NCI-H345 treated with DMSO at 0.1 percent for 48 hours (cell line): ENCODE data around the gene CACNG8.
"Not testable (repeated sequence)": the region's sequence is repeated elsewhere in the genome, so short reads cannot be mapped to it uniquely, and the experiment has no call there.

Experiments used
- DNase-seq: peaks from one replicate; lab custom pipeline; 2025; ENCODE audit not compliant: unreplicated experiment; lab: John Stamatoyannopoulos, UW

The CACNG8 gene

DNA sequence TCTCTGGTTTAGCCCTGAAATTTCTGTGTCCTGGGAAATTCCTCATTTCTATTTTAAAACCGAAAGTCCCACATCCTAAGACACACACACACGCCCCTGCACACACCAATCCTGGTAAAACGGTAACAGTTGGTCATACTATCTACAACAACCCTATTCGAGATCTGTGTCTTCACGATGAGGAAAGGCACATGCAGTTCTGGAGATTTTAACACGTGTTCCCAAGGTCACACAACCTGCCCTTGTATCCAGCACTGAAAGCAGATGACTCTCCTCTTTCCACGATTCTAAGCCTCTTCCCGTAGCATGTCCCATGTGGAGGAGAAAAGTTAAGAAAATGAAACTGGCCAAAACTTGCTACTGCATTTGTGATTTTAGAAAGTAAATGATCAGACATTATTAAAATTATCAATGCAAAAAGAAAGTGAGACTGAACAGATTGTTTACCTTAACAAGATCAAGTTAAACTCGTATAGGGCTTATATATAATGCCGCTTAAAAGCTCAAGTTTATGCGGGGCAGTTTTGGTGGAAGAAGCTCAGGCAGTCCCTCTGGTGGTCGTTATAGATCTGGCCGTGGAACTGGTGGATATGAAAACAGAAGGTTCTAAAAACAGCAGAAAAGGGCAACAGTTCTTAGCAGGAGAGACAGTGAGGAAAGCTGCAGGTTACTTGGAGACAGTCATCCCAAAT, 68.3 kb downstream of the CACNG8 start:
- no peak for DNase-seq

DNA sequence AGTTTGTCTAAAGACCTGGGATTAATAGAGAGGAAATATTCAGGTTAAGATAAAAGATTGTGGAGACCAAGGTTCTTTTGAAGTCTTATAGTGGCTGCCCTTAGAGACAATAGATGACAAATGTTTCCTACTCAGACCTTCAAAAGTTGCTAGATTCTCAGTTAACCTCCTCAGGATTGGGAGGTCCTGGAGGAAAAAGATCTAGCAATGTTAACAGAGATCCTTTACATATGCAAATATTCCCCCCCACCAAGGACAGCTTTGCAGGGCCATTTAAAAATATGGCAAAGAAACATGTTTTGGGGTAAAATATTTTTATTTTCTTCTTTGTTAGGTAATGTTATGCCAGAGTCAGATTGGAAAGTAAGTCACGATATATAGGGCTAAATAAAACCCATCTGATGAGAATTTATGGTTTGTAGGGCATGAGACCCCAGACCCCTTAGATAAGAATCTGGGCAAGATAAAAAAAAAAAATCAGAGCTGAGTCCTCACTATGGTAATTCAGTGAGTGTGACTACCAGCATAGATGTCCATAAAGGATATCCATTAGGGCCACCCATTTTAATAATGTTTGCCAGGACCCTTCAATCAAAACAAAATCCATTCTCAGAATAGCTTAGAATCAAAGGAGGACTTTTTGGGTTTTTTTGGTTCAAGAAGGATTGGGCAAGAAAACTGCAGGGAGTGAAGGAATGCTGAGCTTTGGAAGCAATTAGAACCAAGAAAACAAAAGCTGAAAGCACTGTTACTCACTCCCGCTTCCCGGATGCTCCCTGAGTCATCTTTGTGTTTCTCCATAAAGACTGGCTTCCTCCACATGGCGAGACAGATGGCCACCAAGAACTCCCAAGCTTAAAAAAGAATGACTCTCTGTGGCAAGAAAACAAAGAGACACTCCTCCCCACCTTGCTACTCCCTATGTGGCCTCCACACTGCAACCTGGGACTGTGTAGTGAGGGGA, 72.8 kb downstream of the CACNG8 start:
- no peak for DNase-seq

DNA sequence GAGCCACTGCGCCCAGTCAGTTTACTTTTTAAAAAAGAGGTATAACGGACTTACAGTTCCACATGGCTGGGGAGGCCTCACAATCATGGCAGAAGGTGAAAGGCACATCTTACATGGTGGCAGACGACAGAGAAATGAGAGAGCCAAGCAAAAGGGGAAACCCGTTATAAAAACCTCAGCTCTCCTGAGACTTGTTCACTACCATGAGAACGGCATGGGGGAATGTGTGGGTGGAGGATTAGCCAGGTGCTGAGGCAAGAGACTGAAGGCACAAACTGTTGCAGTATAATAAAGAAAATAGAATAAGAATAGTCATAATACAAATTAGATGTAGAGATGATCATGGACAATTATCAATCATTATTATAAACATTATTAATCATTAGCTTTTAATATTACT, 73.8 kb downstream of the CACNG8 start:
- not testable (repeated sequence) for DNase-seq
